PC-9 (cell line): Measurements from ENCODE around the gene INAFM2.

Experiments
- CTCF ChIP-seq: fragments of 200-600 bp; sonication (generic); conservative IDR thresholded peaks from 2 replicates; pipeline ENCODE4 v1.6.1; 2017; ENCODE audit warnings: mixed run types, antibody characterized with exemption, mild to moderate bottlenecking, moderate library complexity
- EZH2 ChIP-seq: fragments of 200-600 bp; sonication (generic); IDR thresholded peaks from 2 replicates; pipeline ENCODE4 v1.8.0; 2017; ENCODE audit warnings: antibody characterized with exemption, low read depth

- TF ChIP-seq EZH2 (no peak), CTCF (no peak)
Observed at GRCh38 chr15:40360015-40360414, 36.5 kb downstream of the INAFM2 start.
